ENCODE measurements around the gene RBM12. TPM values are rescaled to one million over a fixed set of nuclear protein-coding genes. Genes with fewer than 3 reads are reported as not detected.

RBM12 gene
- total RNA-seq, 3 donors from 2014 or later (not counting 1 experiment from before 2014, with no cell fraction given): 80.9 to 112 (median 89.4) TPM

- TF ChIP-seq, protein P1, sequence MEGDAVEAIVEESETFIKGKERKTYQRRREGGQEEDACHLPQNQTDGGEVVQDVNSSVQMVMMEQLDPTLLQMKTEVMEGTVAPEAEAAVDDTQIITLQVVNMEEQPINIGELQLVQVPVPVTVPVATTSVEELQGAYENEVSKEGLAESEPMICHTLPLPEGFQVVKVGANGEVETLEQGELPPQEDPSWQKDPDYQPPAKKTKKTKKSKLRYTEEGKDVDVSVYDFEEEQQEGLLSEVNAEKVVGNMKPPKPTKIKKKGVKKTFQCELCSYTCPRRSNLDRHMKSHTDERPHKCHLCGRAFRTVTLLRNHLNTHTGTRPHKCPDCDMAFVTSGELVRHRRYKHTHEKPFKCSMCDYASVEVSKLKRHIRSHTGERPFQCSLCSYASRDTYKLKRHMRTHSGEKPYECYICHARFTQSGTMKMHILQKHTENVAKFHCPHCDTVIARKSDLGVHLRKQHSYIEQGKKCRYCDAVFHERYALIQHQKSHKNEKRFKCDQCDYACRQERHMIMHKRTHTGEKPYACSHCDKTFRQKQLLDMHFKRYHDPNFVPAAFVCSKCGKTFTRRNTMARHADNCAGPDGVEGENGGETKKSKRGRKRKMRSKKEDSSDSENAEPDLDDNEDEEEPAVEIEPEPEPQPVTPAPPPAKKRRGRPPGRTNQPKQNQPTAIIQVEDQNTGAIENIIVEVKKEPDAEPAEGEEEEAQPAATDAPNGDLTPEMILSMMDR (IDR thresholded peaks at IDR 0.05): no peak
- H3K27ac Mint-ChIP-seq: peak overlapping the region in 1 of 2 donors; percentile 75
- Histone ChIP-seq H3K36me3 (ENCODE audit: control insufficient read depth, insufficient read depth, low read length) (no peaks in the 10 kb centered on the region), H3K4me1 (ENCODE audit: control insufficient read depth, insufficient read depth, low read length) (peaks cover 19% of the 10 kb centered on the region), H3K27ac (ENCODE audit: low read length) (no peak overlapping the region), H3K4me3 (ENCODE audit: low read length) (peak overlapping the region; percentile 48), H3K9me3 (ENCODE audit: control insufficient read depth, insufficient read depth, low read length) (no peaks in the 10 kb centered on the region), H3K27me3 (ENCODE audit: control insufficient read depth, insufficient read depth, low read length) (peaks cover 20% of the 10 kb centered on the region)
- peaks cover 0 to 12% of the 10 kb centered on the region in 2 donors for H3K4me1 Mint-ChIP-seq
- no peaks in the 10 kb centered on the region for H3K9me3 Mint-ChIP-seq
- intact Hi-C loops (cut with micrococcal nuclease): loop anchor here (5.0 kb wide), 2 partner anchors 142 to 282 kb away; partner anchors contain the start of gene RBM39
- peaks cover 24 to 37% of the 10 kb centered on the region in 2 donors for H3K27me3 Mint-ChIP-seq (ENCODE audit: low read depth in 2 of 2)
- 26% methylated on average over 31 of the region's 34 CpGs for WGBS (ENCODE audit: insufficient coverage)
- ATAC-seq: no peak
- no peaks in the 10 kb centered on the region for H3K36me3 Mint-ChIP-seq
- no peak for DNase-seq
- H3K4me3 Mint-ChIP-seq: peak overlapping the region; percentile 76
These were observed 64.3 kb downstream of the RBM12 start for GRCh38 chr20:35600176-35600992.

- ATAC-seq: no peak
- DNase-seq: no peak
- H3K27ac ChIP-seq (ENCODE audit: low read length): no peak overlapping the region
- no peak overlapping the region for H3K27ac Mint-ChIP-seq
- no peak overlapping the region for H3K4me3 Mint-ChIP-seq
- intact Hi-C loops (cut with micrococcal nuclease): loop anchor here (5.0 kb wide), 2 partner anchors 143 to 283 kb away; partner anchors contain the start of gene RBM39
- H3K36me3 ChIP-seq (ENCODE audit: control insufficient read depth, insufficient read depth, low read length): no peaks in the 10 kb centered on the region
- H3K9me3 Mint-ChIP-seq: no peaks in the 10 kb centered on the region
- H3K4me3 ChIP-seq (ENCODE audit: low read length): no peak overlapping the region
- no peaks in the 10 kb centered on the region for H3K9me3 ChIP-seq (ENCODE audit: control insufficient read depth, insufficient read depth, low read length)
- peaks cover 24 to 37% of the 10 kb centered on the region in 2 donors for H3K27me3 Mint-ChIP-seq (ENCODE audit: low read depth in 2 of 2)
- H3K4me1 Mint-ChIP-seq: peaks cover 0 to 12% of the 10 kb centered on the region in 2 donors
- H3K36me3 Mint-ChIP-seq: no peaks in the 10 kb centered on the region
- 92% methylated on average over 9 of the region's 9 CpGs for WGBS (ENCODE audit: insufficient coverage)
- TF ChIP-seq, protein P1 (IDR thresholded peaks at IDR 0.05): no peak
- peaks cover 19% of the 10 kb centered on the region for H3K4me1 ChIP-seq (ENCODE audit: control insufficient read depth, insufficient read depth, low read length)
- H3K27me3 ChIP-seq (ENCODE audit: control insufficient read depth, insufficient read depth, low read length): peaks cover 20% of the 10 kb centered on the region
These were observed 65.0 kb downstream of the RBM12 start for GRCh38 chr20:35599776-35600120.

Other genes with a start within 250 kb of the RBM12 start
- not detected for gene GDF5, start 226.7 kb downstream of the RBM12 start, total RNA-seq
- 10 to 100 TPM; 61.5 to 91.8 (median 80.8) TPM for gene CEP250, start 209.3 kb downstream of the RBM12 start, total RNA-seq
- gene C20orf173, start 135.2 kb downstream of the RBM12 start, total RNA-seq: not detected
- 100 to 1,000 TPM; 128 to 130 (median 129) TPM for gene ERGIC3, start 122.8 kb downstream of the RBM12 start, total RNA-seq
- 10 to 100 TPM; 11.2 to 16.2 (median 11.9) TPM for gene SPAG4, start 49.1 kb downstream of the RBM12 start, total RNA-seq
- gene CPNE1, start within 50 bp of the RBM12 start, total RNA-seq: 100 to 1,000 TPM; 298 to 342 (median 334) TPM
- 10 to 100 TPM; 11.3 to 20.8 (median 16.0) TPM for gene NFS1, start 34.5 kb upstream of the RBM12 start, total RNA-seq
- 10 to 100 TPM; 38.3 to 49.7 (median 40.5) TPM for gene ROMO1, start 34.5 kb upstream of the RBM12 start, total RNA-seq
- 1,000 to 10,000 TPM; 1,431 to 1,555 (median 1,445) TPM for gene RBM39, start 77.4 kb upstream of the RBM12 start, total RNA-seq
- gene PHF20, start 107.1 kb upstream of the RBM12 start, total RNA-seq: 100 to 1,000 TPM; 151 to 165 (median 161) TPM

All from natural killer cell (primary cell).